Measurements from ENCODE around the gene LRMDA.

The LRMDA gene

DNA sequence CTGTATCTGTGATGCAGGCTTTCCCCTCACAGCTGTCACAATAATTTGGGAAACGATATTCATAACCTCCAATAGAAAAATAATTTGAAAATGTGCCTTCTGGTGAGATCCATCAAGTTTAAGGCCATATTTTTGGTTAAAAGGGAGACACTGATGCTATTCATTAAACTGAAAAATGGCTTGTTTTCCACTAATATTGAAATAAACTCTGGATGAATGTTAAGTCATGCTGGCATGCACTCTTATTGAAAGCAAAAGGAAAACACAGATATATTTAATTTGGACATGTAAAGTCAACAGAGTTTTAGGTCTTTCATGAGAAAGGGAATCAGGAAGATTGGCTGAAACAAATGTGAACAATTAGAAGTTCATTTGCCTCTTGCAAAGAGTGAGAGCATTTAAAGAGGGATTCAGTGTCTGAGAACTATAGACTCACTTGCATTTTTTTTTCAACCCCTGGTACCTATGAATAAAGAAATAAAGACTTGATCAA is 879.2 kb downstream of the LRMDA start:
- Mint-ChIP-seq H3K4me1 (ENCODE audit: low read depth in 2 of 2) (no peaks in the 10 kb centered on the region), H3K4me3 (no peak overlapping the region), H3K36me3 (ENCODE audit: insufficient read depth) (no peaks in the 10 kb centered on the region), H3K27me3 (no peaks in the 10 kb centered on the region), H3K9me3 (no peaks in the 10 kb centered on the region), H3K27ac (no peak overlapping the region)
- ATAC-seq (replicated peaks) (no peak), DNase-seq (no peak)

DNA sequence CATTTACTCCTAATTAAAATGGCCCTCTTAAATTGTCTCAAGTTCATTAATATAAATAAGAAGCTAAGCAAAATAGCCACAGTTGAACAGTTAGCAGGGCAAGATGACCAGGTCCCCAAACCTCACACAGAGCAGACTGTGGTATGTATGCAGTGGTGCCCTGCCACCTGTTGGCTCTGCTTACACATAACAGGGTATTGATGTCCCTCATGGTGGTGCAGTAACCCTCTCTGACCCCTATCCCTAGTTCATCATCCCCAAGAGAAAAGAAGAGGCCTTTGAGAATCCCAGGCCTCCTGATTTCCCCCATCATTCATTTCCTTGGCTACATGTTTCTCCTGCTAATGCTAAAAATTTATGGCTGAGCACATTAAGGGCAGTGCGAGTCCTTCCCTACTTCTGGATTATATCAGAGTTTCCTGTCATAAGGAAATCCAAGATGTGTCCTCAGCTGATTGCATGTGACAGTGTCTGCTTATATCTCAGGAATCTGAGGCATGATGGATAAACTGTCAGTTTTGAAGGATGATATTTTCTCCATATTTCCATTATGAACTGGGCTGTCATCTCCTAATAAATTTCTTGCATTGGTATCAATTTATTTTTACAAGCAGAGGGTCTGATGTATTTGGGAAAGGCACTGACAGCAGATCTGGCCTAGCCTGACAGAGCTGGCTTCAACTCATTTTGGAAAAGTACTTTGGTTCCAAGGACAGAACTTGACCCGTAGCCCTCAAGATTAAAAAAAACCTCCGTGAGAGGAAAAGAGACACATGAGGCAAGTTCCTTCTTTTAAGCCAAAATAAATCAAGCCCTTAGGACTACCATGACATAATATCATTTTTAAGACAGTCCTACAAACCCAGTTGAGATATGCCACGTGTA is 880.6 kb downstream of the LRMDA start:
- ATAC-seq (replicated peaks) (no peak), DNase-seq (no peak)
- Mint-ChIP-seq H3K4me1 (ENCODE audit: low read depth in 2 of 2) (no peaks in the 10 kb centered on the region), H3K9me3 (peaks cover 0 to 4% of the 10 kb centered on the region in 2 donors), H3K27ac (no peak overlapping the region), H3K27me3 (no peaks in the 10 kb centered on the region), H3K36me3 (ENCODE audit: insufficient read depth) (no peaks in the 10 kb centered on the region), H3K4me3 (no peak overlapping the region)

DNA sequence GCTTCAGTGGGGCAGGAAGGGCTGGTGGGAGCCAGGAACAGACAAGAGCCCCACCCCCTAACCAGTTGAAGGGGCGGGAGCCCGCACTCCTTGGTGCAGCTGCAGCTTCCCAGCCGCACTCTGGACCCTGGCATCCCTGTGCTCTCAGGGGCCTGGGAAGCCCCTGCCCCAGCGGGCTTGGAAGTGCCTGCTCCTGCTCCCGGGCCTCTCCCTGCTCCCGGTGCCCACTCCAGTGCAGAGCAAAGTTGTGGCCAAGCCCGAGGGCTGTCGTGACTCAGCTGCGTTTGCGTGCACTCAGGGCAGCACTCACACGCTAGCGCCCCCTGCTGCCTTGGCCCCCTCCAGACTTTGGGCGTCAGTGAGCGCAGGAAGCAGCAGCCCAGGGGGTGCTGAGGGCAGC is 883.8 kb downstream of the LRMDA start:
- no peak for DNase-seq
- no peaks in the 10 kb centered on the region for H3K27me3 Mint-ChIP-seq
- no peak overlapping the region for H3K4me3 Mint-ChIP-seq
- peaks cover 2% of the 10 kb centered on the region for H3K36me3 Mint-ChIP-seq (ENCODE audit: insufficient read depth)
- ATAC-seq (replicated peaks) = no peak
- no peaks in the 10 kb centered on the region for H3K4me1 Mint-ChIP-seq (ENCODE audit: low read depth in 2 of 2)
- H3K27ac Mint-ChIP-seq = no peak overlapping the region
- peaks cover 0 to 15% of the 10 kb centered on the region in 2 donors for H3K9me3 Mint-ChIP-seq

DNA sequence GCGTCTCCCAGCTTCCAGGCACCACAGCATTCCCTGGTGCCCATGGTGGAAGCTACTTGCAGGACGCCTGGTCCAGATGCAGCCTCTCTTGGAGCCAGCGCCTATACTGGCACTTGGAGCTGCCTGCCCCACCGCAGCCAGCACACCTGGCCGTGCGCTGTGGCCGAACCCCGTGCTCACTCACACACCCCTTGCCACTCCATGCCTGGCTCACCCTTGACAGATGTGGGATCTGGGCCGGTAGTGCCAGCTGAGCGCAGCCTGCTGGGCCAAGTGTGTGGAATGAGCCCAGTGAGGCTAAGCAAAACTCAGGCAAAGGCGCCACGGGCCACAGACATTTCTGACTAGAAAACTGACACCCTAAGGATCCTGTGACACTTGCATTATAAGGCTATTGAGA is 884.8 kb downstream of the LRMDA start:
- Mint-ChIP-seq H3K9me3 (peaks cover 0 to 15% of the 10 kb centered on the region in 2 donors), H3K4me3 (no peak overlapping the region), H3K27ac (no peak overlapping the region), H3K4me1 (ENCODE audit: low read depth in 2 of 2) (no peaks in the 10 kb centered on the region), H3K36me3 (ENCODE audit: insufficient read depth) (peaks cover 2% of the 10 kb centered on the region), H3K27me3 (no peaks in the 10 kb centered on the region)
- DNase-seq (no peak), ATAC-seq (replicated peaks) (no peak)

DNA sequence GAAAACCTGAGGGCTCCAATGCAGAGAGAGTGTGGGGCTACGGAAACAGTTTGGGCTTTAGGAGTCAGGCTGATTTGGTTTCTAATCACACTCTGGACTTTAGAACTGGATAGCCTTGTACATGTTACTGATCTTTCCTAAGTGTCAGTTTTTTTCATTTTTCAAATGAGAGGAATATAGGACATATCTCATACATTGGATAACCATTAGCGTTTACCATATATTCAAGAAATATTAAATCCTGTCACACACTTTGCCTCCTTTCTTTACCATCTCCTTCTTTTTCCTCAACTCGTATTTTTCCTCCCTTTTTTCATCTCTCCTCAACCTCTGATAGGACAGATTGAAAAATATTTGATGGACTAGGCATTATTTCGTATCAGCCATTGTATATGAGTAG is 885.7 kb downstream of the LRMDA start:
- no peak overlapping the region for H3K4me3 Mint-ChIP-seq
- H3K9me3 Mint-ChIP-seq = peaks cover 0 to 15% of the 10 kb centered on the region in 2 donors
- H3K27ac Mint-ChIP-seq = no peak overlapping the region
- H3K36me3 Mint-ChIP-seq (ENCODE audit: insufficient read depth) = peaks cover 5% of the 10 kb centered on the region
- ATAC-seq (replicated peaks) (no peak), DNase-seq (no peak)
- H3K4me1 Mint-ChIP-seq (ENCODE audit: low read depth in 2 of 2) = no peaks in the 10 kb centered on the region
- no peaks in the 10 kb centered on the region for H3K27me3 Mint-ChIP-seq

DNA sequence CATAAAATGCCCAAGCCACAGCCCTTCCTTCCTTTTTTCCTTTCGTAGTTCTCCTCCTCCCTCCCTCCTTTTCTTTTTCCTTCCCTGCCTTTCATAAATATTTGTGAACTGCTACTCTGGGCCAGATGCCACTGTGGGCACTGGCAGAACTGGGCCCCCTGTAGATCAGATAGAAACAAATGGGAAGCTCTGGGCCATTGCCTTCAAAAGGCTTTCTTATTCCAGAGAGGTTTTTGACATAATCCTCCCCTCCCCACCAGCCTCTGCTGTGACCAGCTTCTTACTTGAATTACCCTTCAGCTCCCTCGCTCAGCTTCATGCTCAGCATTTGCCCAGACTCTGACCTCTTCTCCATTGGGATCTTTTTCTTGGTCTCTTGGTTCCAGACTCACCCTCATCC is 886.8 kb downstream of the LRMDA start:
- no peak overlapping the region for H3K27ac Mint-ChIP-seq
- peaks cover 0 to 15% of the 10 kb centered on the region in 2 donors for H3K9me3 Mint-ChIP-seq
- no peaks in the 10 kb centered on the region for H3K4me1 Mint-ChIP-seq (ENCODE audit: low read depth in 2 of 2)
- H3K4me3 Mint-ChIP-seq = no peak overlapping the region
- H3K27me3 Mint-ChIP-seq = no peaks in the 10 kb centered on the region
- ATAC-seq (replicated peaks) = no peak
- H3K36me3 Mint-ChIP-seq (ENCODE audit: insufficient read depth) = peaks cover 5% of the 10 kb centered on the region
- no peak for DNase-seq

DNA sequence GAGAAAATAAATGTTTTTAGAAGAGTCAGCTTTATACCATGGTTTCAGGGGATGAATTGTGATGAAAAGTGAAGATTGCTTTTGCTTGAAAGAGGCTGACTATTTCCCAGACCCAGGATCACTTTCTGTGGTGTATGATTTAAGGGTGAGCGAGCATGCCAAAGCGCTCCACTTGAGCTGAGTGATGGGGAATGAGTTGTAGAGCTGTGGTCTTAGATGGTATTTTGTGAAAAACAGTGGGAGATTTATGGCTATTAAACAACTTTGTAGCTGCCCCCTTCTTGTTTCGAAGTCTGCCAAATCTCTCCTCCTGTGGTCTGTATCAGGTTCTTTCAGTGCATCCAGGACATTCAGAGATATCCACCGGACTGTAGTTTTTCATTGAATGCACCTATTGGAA is 888.2 kb downstream of the LRMDA start:
- no peak overlapping the region for H3K27ac Mint-ChIP-seq
- peaks cover 5% of the 10 kb centered on the region for H3K36me3 Mint-ChIP-seq (ENCODE audit: insufficient read depth)
- H3K9me3 Mint-ChIP-seq = peaks cover 0 to 18% of the 10 kb centered on the region in 2 donors
- H3K4me3 Mint-ChIP-seq = no peak overlapping the region
- ATAC-seq (replicated peaks) (no peak), DNase-seq (no peak)
- H3K27me3 Mint-ChIP-seq = no peaks in the 10 kb centered on the region
- no peaks in the 10 kb centered on the region for H3K4me1 Mint-ChIP-seq (ENCODE audit: low read depth in 2 of 2)

DNA sequence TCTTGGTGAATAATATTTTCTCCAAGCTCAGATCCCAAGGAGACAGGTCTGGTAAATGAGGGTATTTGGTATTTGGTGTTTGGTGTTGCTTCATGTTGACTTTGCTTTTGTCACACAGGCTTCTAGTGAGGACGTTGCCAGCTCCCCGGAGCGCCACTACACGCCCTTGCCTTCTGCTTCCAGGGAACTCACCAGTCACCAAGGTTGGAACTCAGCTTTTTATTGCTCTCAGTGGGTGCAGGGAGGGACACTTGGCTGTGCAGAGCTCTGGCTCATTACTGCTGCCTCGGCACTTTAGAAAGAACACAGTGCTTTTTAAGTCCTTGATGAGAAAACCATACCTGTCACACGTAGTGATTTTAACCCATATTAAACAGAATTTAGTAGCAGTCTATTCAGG is 892.9 kb downstream of the LRMDA start:
- Mint-ChIP-seq H3K4me3 (no peak overlapping the region), H3K27ac (no peak overlapping the region), H3K27me3 (no peaks in the 10 kb centered on the region), H3K36me3 (ENCODE audit: insufficient read depth) (peaks cover 3% of the 10 kb centered on the region), H3K9me3 (peaks cover 0 to 14% of the 10 kb centered on the region in 2 donors), H3K4me1 (ENCODE audit: low read depth in 2 of 2) (no peaks in the 10 kb centered on the region)
- ATAC-seq (replicated peaks) (no peak), DNase-seq (no peak)

DNA sequence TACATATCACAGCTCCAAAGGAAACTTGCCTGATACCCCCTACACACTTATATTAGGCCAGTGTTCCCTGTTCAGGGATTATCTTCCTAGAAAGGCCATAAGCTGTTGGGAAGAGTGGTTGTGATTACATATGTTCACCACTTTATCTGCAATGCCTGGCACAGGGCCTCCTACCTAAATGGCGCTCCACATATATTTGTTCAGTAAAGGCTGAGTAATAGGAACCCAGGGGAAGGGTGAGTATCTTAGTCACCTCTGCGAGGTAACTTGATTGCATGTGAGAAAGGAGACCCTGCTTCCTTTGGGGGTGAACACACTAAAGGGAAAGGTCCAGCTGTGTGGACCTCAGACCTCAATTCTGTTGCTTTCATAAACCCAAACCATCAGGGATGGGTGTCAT is 896.0 kb downstream of the LRMDA start:
- H3K9me3 Mint-ChIP-seq = peaks cover 0 to 11% of the 10 kb centered on the region in 2 donors
- H3K36me3 Mint-ChIP-seq (ENCODE audit: insufficient read depth) = no peaks in the 10 kb centered on the region
- H3K4me1 Mint-ChIP-seq (ENCODE audit: low read depth in 2 of 2) = no peaks in the 10 kb centered on the region
- no peak overlapping the region for H3K27ac Mint-ChIP-seq
- ATAC-seq (replicated peaks) = no peak
- H3K4me3 Mint-ChIP-seq = no peak overlapping the region
- no peaks in the 10 kb centered on the region for H3K27me3 Mint-ChIP-seq
- DNase-seq = no peak

DNA sequence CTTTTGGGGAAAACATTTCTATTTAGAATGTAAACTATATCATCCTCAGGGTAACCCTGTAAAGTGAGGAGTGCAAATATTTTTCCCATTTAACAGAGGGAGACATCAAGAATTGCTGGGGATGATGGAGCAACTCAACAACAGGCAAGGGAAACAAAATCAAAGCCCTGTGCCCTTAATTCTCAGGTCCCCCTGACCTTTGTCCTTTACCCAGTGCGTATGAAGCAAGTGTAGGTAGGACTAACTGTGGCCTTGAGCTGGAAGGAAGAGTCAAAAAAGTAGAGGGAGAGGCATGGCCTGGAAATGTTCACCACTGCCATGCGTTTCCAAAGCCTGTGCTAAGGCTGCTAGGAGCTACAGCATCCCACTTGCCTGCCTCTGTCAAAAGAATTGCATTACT is 896.9 kb downstream of the LRMDA start:
- Mint-ChIP-seq H3K4me3 (no peak overlapping the region), H3K27ac (no peak overlapping the region), H3K36me3 (ENCODE audit: insufficient read depth) (no peaks in the 10 kb centered on the region), H3K9me3 (peaks cover 0 to 11% of the 10 kb centered on the region in 2 donors), H3K4me1 (ENCODE audit: low read depth in 2 of 2) (no peaks in the 10 kb centered on the region), H3K27me3 (no peaks in the 10 kb centered on the region)
- ATAC-seq (replicated peaks) (no peak), DNase-seq (no peak)

DNA sequence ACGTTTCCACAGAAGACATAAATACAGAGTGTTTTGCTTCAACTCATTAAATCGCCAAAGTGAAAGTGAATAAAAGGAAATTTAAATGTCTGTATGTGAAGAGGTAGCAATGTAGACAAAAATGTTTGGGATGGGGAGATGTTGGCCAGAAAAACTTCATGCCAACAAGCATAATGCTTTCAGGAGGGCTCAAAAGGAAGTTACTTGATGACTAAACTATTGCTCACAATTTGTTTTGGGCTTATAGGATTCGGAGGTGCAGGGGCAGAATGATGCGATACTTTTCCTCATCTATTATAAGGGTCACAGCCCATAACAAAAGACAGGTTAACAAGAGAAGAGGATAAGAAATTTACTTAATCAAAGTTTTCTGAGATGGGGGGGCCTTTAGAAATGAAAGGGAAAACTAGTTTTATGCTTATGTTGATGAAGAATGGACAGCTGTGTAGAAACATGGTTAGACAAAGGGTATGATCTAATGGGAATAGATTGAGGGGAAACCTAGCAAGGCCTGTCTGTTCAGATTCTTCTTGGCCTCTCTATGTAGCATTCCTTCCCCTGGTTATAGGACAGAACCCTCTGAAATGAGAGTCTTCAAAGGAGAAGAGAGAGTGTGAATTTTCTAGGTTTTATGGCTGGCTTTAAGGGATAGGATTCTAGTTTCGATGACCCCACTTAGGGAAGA is 898.6 kb downstream of the LRMDA start:
- no peak for ATAC-seq (replicated peaks)

DNA sequence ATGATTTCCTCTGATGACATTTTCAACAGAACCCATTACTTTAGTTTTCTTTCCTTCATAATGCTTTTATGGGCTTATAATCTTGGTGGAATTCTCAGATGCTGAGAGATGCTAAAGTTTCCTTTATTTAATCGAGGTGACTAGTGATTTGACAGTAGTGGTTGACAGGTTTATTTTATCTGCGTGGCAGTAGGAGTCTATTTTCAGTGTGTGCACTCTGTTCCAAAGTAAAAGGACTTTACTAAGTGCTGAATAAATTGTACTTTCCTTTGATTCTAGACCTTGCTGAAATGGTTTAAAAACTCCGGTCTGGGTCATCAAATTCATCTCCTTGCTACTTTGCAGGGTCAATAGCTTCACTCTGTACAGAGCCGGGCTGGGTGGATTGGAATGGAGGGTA is 900.3 kb downstream of the LRMDA start:
- DNase-seq (no peak), ATAC-seq (replicated peaks) (no peak)
- Mint-ChIP-seq H3K4me3 (no peak overlapping the region), H3K27ac (no peak overlapping the region), H3K9me3 (peaks cover 0 to 6% of the 10 kb centered on the region in 2 donors), H3K4me1 (ENCODE audit: low read depth in 2 of 2) (no peaks in the 10 kb centered on the region), H3K36me3 (ENCODE audit: insufficient read depth) (no peaks in the 10 kb centered on the region), H3K27me3 (no peaks in the 10 kb centered on the region)

More for the DNA sequence above, 898.6 kb downstream of the LRMDA start:
- Mint-ChIP-seq H3K9me3 (peaks cover 0 to 8% of the 10 kb centered on the region in 2 donors), H3K27me3 (no peaks in the 10 kb centered on the region), H3K4me3 (no peak overlapping the region), H3K27ac (no peak overlapping the region), H3K4me1 (ENCODE audit: low read depth in 2 of 2) (no peaks in the 10 kb centered on the region), H3K36me3 (ENCODE audit: insufficient read depth) (no peaks in the 10 kb centered on the region)
- DNase-seq = no peak

DNA sequence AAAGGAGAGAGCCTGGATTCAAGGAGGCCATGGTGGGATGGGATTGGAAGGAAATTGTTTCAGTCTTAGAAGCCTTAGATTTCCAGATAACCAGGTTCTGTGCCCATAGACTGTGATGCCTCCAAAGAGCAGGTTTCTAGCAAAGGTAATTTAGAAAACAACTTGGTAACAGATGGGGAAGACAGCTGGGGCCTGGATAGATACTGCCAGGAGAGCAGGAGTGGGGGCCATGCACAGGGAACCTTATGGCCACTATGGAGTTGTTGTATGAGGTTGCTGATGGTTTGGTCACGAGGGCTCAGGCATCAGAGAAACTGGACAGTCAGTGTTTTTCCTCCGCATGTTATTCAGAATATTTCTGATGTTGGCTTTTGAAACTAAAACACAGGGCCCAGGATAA is 901.9 kb downstream of the LRMDA start:
- no peak overlapping the region for H3K27ac Mint-ChIP-seq
- no peaks in the 10 kb centered on the region for H3K36me3 Mint-ChIP-seq (ENCODE audit: insufficient read depth)
- ATAC-seq (replicated peaks) (no peak), DNase-seq (no peak)
- no peak overlapping the region for H3K4me3 Mint-ChIP-seq
- H3K27me3 Mint-ChIP-seq = no peaks in the 10 kb centered on the region
- peaks cover 8 to 10% of the 10 kb centered on the region in 2 donors for H3K9me3 Mint-ChIP-seq
- H3K4me1 Mint-ChIP-seq (ENCODE audit: low read depth in 2 of 2) = no peaks in the 10 kb centered on the region

DNA sequence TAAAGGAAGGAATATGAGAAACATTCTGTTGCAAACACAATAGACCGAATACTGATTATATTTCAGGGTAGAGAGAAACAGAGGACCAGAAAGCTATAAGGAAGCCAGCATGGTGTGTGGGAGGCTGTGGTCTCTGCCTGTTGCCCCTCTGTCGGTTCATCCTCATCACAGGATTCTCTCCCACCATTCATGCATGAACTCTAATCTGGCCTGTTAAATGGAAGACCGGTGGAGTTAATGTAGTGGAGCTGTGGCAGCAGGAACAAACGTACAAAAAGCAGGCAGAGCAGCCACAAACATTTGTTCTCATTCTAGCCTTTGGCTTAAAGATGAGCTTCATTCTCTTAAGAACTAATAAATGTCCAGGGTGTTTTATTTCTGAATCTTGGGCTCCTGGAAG is 902.4 kb downstream of the LRMDA start:
- Mint-ChIP-seq H3K4me3 (no peak overlapping the region), H3K36me3 (ENCODE audit: insufficient read depth) (no peaks in the 10 kb centered on the region)

More for the DNA sequence above, 902.4 kb downstream of the LRMDA start:
- Mint-ChIP-seq H3K27ac (no peak overlapping the region), H3K27me3 (no peaks in the 10 kb centered on the region), H3K9me3 (peaks cover 8 to 10% of the 10 kb centered on the region in 2 donors), H3K4me1 (ENCODE audit: low read depth in 2 of 2) (no peaks in the 10 kb centered on the region)
- DNase-seq (no peak), ATAC-seq (replicated peaks) (no peak)
